ENCODE results near the gene TMEM170B. TPM values are rescaled to one million over a fixed set of nuclear protein-coding genes. Genes with fewer than 3 reads are reported as not detected.

TMEM170B gene
- total and polyA plus RNA-seq, 2 of the 8 experiments (the other 6 are each of a cell fraction or from before 2014, with no cell fraction given): 0.80 to 4.3 TPM

DNA sequence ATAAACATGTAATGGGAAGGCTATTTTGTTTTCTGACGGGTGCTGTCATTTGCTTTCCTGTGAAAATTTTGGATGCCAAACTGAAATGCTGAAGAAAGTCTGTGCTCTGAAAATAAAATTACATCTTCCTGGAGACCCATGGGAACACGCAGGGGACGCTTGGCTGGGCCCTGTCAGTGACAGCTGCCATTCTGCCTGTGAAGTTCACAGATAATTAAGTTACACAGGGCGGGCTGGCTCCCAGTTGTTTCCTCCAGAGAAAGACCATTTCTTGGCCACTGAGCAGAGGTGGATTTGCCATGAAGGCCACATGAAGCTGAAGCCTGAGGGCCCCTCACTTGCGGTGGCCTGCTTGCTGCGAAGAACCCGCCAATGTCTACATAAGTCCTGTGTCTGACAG, 93.5 kb downstream of the TMEM170B start:
- Histone ChIP-seq H4K5ac (ENCODE audit: insufficient read length, low read depth, low read length) (no peak overlapping the region), H3K27me3 (replicated peaks in 1 of 4; ENCODE audit: control insufficient read depth in 3 of 4, extremely low read depth in 1 of 4, insufficient read depth in 3 of 4, low read length in 3 of 4) (no peaks in the 10 kb centered on the region), H4K91ac (replicated peaks; ENCODE audit: insufficient read length, low read length) (no peak overlapping the region)

More for the DNA sequence above, 93.5 kb downstream of the TMEM170B start:
- Histone ChIP-seq H2BK15ac (ENCODE audit: low read length) (no peak overlapping the region), H3K56ac (replicated peaks; ENCODE audit: insufficient read length, low read depth, low read length) (no peak overlapping the region), H3K4ac (replicated peaks; ENCODE audit: insufficient read length, low read depth, low read length) (no peak overlapping the region), H3K79me1 (ENCODE audit: low read depth, low read length) (no peaks in the 10 kb centered on the region), H3K4me3 (ENCODE audit: extremely low read depth in 1 of 4, insufficient read depth in 2 of 4, low read depth in 3 of 4, low read length in 4 of 4) (no peak overlapping the region), H2BK120ac (replicated peaks; ENCODE audit: low read depth, low read length) (no peak overlapping the region), H2BK20ac (ENCODE audit: low read length) (no peak overlapping the region), H2AFZ (ENCODE audit: low read length) (no peak overlapping the region), H4K20me1 (replicated peaks in 1 of 2; ENCODE audit: control insufficient read depth in 1 of 2, insufficient read depth in 2 of 2, low read length in 2 of 2) (no peaks in the 10 kb centered on the region), H3K9ac (replicated peaks in 1 of 4; ENCODE audit: extremely low read depth in 1 of 4, low read depth in 3 of 4, low read length in 3 of 4) (no peak overlapping the region), H2BK5ac (ENCODE audit: low read depth, low read length) (no peak overlapping the region), H3K23ac (ENCODE audit: insufficient read length) (no peak overlapping the region), H2BK12ac (ENCODE audit: low read depth, low read length) (no peak overlapping the region), H3K18ac (ENCODE audit: extremely low read depth, low read length) (no peak overlapping the region), H3K27ac (ENCODE audit: low read depth, low read length) (no peak overlapping the region), H3K4me1 (replicated peaks in 1 of 4; ENCODE audit: control insufficient read depth in 3 of 4, insufficient read depth in 4 of 4, low read length in 3 of 4) (peaks cover 0 to 2% (median 0%) of the 10 kb centered on the region in 4 experiments; a peak in 1 of 7 replicates), H3K9me3 (ENCODE audit: insufficient read depth in 2 of 2, low read depth in 1 of 2, low read length in 1 of 2) (no peaks in the 10 kb centered on the region), H4K8ac (ENCODE audit: extremely low read depth, insufficient read depth, low read length) (no peak overlapping the region), H3K36me3 (ENCODE audit: control insufficient read depth in 2 of 4, insufficient read depth in 4 of 4, low read length in 3 of 4) (no peaks in the 10 kb centered on the region), H3K79me2 (ENCODE audit: control insufficient read depth in 1 of 2, insufficient read depth in 2 of 2, low read length in 2 of 2) (no peaks in the 10 kb centered on the region), H2AK5ac (ENCODE audit: low read depth, low read length) (no peak overlapping the region), H3K23me2 (ENCODE audit: low read depth, low read length) (no peaks in the 10 kb centered on the region), H3K14ac (ENCODE audit: insufficient read length) (no peak overlapping the region), H3K4me2 (ENCODE audit: insufficient read depth in 1 of 2, low read depth in 2 of 2, low read length in 2 of 2) (no peak overlapping the region)
- WGBS, 2 experiments (ENCODE audit: extremely low coverage in 1 of 2, insufficient coverage in 1 of 2, insufficient read length in 1 of 2, insufficient replicate concordance in 2 of 2, low coverage in 1 of 2, low lambda C conversion rate in 2 of 2, missing lambda C conversion rate in 1 of 2): 95% methylated on average over 7 of the region's 7 CpGs; no CpG with 5 or more reads in 1 of the 2 experiments
- TF ChIP-seq TAF1 (IDR thresholded peaks at IDR 0.05; ENCODE audit: low read depth, low read length) (no peak), SIX5 (IDR thresholded peaks at IDR 0.05; ENCODE audit: low read depth, low read length) (no peak), HDAC6 (IDR thresholded peaks at IDR 0.05; ENCODE audit: low read depth, low read length) (no peak), KDM4A (IDR thresholded peaks at IDR 0.05; ENCODE audit: low read depth, low read length, severe bottlenecking) (no peak), SUZ12 (IDR thresholded peaks at IDR 0.05; ENCODE audit: low read length) (no peak), KDM5A (IDR thresholded peaks at IDR 0.05; ENCODE audit: low read length) (no peak), GTF2F1 (IDR thresholded peaks at IDR 0.05; ENCODE audit: borderline replicate concordance, low read depth, low read length) (no peak), RXRA (IDR thresholded peaks at IDR 0.05; ENCODE audit: insufficient read depth, low read depth, low read length) (no peak), BRCA1 (IDR thresholded peaks at IDR 0.05; ENCODE audit: low read depth, low read length) (no peak), EGR1 (IDR thresholded peaks at IDR 0.05; ENCODE audit: borderline replicate concordance, low read depth, low read length) (no peak), TEAD4 (IDR thresholded peaks at IDR 0.05; ENCODE audit: low read depth, low read length) (no peak)
- TF ChIP-seq, protein P1, sequence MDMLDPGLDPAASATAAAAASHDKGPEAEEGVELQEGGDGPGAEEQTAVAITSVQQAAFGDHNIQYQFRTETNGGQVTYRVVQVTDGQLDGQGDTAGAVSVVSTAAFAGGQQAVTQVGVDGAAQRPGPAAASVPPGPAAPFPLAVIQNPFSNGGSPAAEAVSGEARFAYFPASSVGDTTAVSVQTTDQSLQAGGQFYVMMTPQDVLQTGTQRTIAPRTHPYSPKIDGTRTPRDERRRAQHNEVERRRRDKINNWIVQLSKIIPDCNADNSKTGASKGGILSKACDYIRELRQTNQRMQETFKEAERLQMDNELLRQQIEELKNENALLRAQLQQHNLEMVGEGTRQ (IDR thresholded peaks at IDR 0.05; ENCODE audit: low read length): no peak
- POLR2A ChIA-PET (ENCODE audit: partially characterized antibody): no interaction called here
- no peak for DNase-seq (ENCODE audit: low read depth in 1 of 2, low spot score in 2 of 2)
- no peak for FAIRE-seq
- CTCF ChIA-PET (ENCODE audit: partially characterized antibody): interaction anchor here (0.8 to 1.4 kb wide), 3 partner anchors 11 to 50 kb away, joined by 3 to 7 read pairs (median 3); no protein-coding TSS in a partner anchor
